GM12878 (cell line): ENCODE results near the gene DIP2C. TPM values are rescaled to one million over a fixed set of nuclear protein-coding genes. Genes with fewer than 3 reads are reported as not detected.

Experiments used
- BACH1 ChIP-seq: fragments of 450-650 bp; IDR thresholded peaks from 2 replicates; pipeline ENCODE4 v1.6.1; 2017; ENCODE audit warnings: mild to moderate bottlenecking, borderline replicate concordance
- BCL11A ChIP-seq: IDR thresholded peaks from 2 replicates; pipeline ENCODE4 v1.6.1; 2011; ENCODE audit warnings: low read depth, low read length
- BCL3 ChIP-seq: IDR thresholded peaks from 2 replicates; pipeline ENCODE4 v1.6.1; 2011; ENCODE audit warnings: borderline replicate concordance, low read depth, mild to moderate bottlenecking, moderate library complexity, low read length; ENCODE audit not compliant: insufficient read depth, poor library complexity, severe bottlenecking
- CHD1 ChIP-seq: IDR thresholded peaks from 2 replicates; pipeline ENCODE4 v1.6.1; 2012; ENCODE audit warnings: low read depth, low read length, improper control_type of control experiment
- CTCF ChIP-seq, 3 experiments: IDR thresholded peaks in 2 of 3; conservative IDR thresholded peaks in 1 of 3; 2 replicates each; pipeline ENCODE4 v1.5.1; 2011; ENCODE audit warnings: low read depth in 3 of 3, low read length in 3 of 3, mild to moderate bottlenecking in 3 of 3, control low read depth in 2 of 3, moderate library complexity in 2 of 3, inconsistent platforms in 1 of 3, mixed read lengths in 1 of 3; ENCODE audit not compliant: control insufficient read depth in 2 of 3, insufficient read depth in 1 of 3; ENCODE audit errors: extremely low read depth in 1 of 3
- DPF2 ChIP-seq: fragments of 450-650 bp; IDR thresholded peaks from 2 replicates; pipeline ENCODE4 v1.6.1; 2017; ENCODE audit warnings: mild to moderate bottlenecking
- EP300 ChIP-seq, 2 experiments: fragments of 150-350 bp in 1 of 2; IDR thresholded peaks; 2 replicates each; pipeline ENCODE4 v1.6.1; 2011 to 2012; ENCODE audit warnings: low read depth in 2 of 2, low read length in 2 of 2, borderline replicate concordance in 1 of 2, improper control_type of control experiment in 1 of 2, inconsistent platforms in 1 of 2; ENCODE audit not compliant: control insufficient read depth in 1 of 2
- IKZF1 ChIP-seq: fragments of 450-650 bp; conservative IDR thresholded peaks from 2 replicates; pipeline ENCODE4 v1.6.1; 2017; ENCODE audit warnings: antibody characterized with exemption, mild to moderate bottlenecking
- IKZF2 ChIP-seq, 2 experiments: fragments of 450-650 bp; IDR thresholded peaks; 2 replicates each; pipeline ENCODE4 v1.6.1; 2017; ENCODE audit warnings: mild to moderate bottlenecking in 2 of 2, moderate library complexity in 2 of 2
- IRF4 ChIP-seq: IDR thresholded peaks from 2 replicates; pipeline ENCODE4 v1.6.1; 2011; ENCODE audit warnings: low read depth, low read length
- JUNB ChIP-seq: IDR thresholded peaks from 2 replicates; pipeline ENCODE4 v1.6.1; 2016; ENCODE audit warnings: antibody characterized with exemption, mild to moderate bottlenecking
- LARP7 ChIP-seq: fragments of 450-650 bp; IDR thresholded peaks from 2 replicates; pipeline ENCODE4 v1.6.1; 2017; ENCODE audit warnings: mild to moderate bottlenecking
- MEF2A ChIP-seq: IDR thresholded peaks from 2 replicates; pipeline ENCODE4 v1.6.1; 2011; ENCODE audit warnings: low read depth, mild to moderate bottlenecking, low read length, moderate library complexity; ENCODE audit not compliant: insufficient read depth
- NBN ChIP-seq: fragments of 450-650 bp; IDR thresholded peaks from 2 replicates; pipeline ENCODE4 v1.6.1; 2016
- NFIC ChIP-seq: IDR thresholded peaks from 2 replicates; pipeline ENCODE4 v1.6.1; 2012; ENCODE audit warnings: low read depth, mild to moderate bottlenecking, inconsistent platforms, low read length, moderate library complexity
- NFXL1 ChIP-seq: fragments of 450-650 bp; IDR thresholded peaks from 2 replicates; pipeline ENCODE4 v1.6.1; 2017; ENCODE audit warnings: antibody characterized with exemption, mild to moderate bottlenecking, borderline replicate concordance
- POU2F2 ChIP-seq: IDR thresholded peaks from 3 replicates; pipeline ENCODE4 v1.6.1; 2011; ENCODE audit warnings: low read depth, mild to moderate bottlenecking, low read length, borderline replicate concordance
- RAD21 ChIP-seq: IDR thresholded peaks from 2 replicates; pipeline ENCODE4 v1.6.1; 2011; ENCODE audit warnings: mild to moderate bottlenecking, low read depth, low read length, moderate library complexity; ENCODE audit not compliant: insufficient read depth
- SKIL ChIP-seq: fragments of 450-650 bp; IDR thresholded peaks from 2 replicates; pipeline ENCODE4 v1.6.1; 2017; ENCODE audit warnings: mild to moderate bottlenecking, low read depth, inconsistent platforms; ENCODE audit not compliant: poor library complexity, severe bottlenecking
- SPI1 ChIP-seq: IDR thresholded peaks from 2 replicates; pipeline ENCODE4 v1.6.1; 2011; ENCODE audit warnings: low read depth, mild to moderate bottlenecking, low read length, moderate library complexity, borderline replicate concordance; ENCODE audit not compliant: insufficient read depth
- TBL1XR1 ChIP-seq: IDR thresholded peaks from 2 replicates; pipeline ENCODE4 v1.6.1; 2012; ENCODE audit warnings: low read depth, low read length, improper control_type of control experiment
- TCF12 ChIP-seq: IDR thresholded peaks from 2 replicates; pipeline ENCODE4 v1.6.1; 2011; ENCODE audit warnings: low read depth, mild to moderate bottlenecking, low read length
- TCF3 ChIP-seq: IDR thresholded peaks from 2 replicates; pipeline ENCODE4 v1.6.1; 2012; ENCODE audit warnings: low read depth, mild to moderate bottlenecking, low read length, borderline replicate concordance; ENCODE audit not compliant: insufficient read depth
- polyA plus RNA-seq, 11 experiments: library from polyadenylated mRNA; depleted of rRNA in 4 of 11; unstranded in 6 of 11; stranded (reverse) in 5 of 11; fragments of >200 nt; fragmentation: Nextera tagmentation in 4 of 11; fragmentation: Illumina TruSeq in 1 of 11; extraction: Ambion mirVana in 4 of 11; extraction: Trizol in 1 of 11; gene quantifications; 1 replicate in 1 of 11; 2 replicates in 10 of 11; pipeline versions ENCODE4 v1.2.1 to v1.2.3, GENCODE V29; 2011 to 2016; ENCODE audit warnings: inconsistent platforms in 2 of 11, missing spikeins in 2 of 11, low read depth in 1 of 11
- total RNA-seq, 4 experiments: library from RNA; depleted of rRNA in 3 of 4; stranded (reverse); fragments of >200 nt in 3 of 4; fragmentation: Illumina TruSeq in 1 of 4; extraction: Trizol in 1 of 4; gene quantifications; 2 replicates each; pipeline versions ENCODE4 v1.2.1 to v1.2.3, GENCODE V29; 2013 to 2021
- TF ChIP-seq, protein P1 (sequence below): fragments of 450-650 bp; IDR thresholded peaks from 2 replicates; pipeline ENCODE4 v1.6.1; 2014; ENCODE audit warnings: mild to moderate bottlenecking

The DIP2C gene
- total and polyA plus RNA-seq, 10 of the 15 experiments (the other 5 are each of a cell fraction or from before 2014, with no cell fraction given), result 0.01 to 0.10 (median 0.06) TPM

GRCh38 chr10:283916-284356 lies 405.5 kb downstream of the DIP2C start (continued):
- TF ChIP-seq BCL3 (peak; percentile 49), CTCF (IDR thresholded peaks at IDR 0.05 in 2 of 3, conservative IDR thresholded peaks at IDR 0.05 in 1 of 3; ENCODE audit: control insufficient read depth in 2 of 3, extremely low read depth in 1 of 3, insufficient read depth in 1 of 3, low read depth in 3 of 3, low read length in 3 of 3) (peak in 2 of 3 experiments; percentile 9 to 19; a peak in 1 of 6 replicates), BACH1 (0 out of 2 replicates have a peak, but pooled peaks have one; percentile 22), TCF3 (peak; percentile 58; the same call in 1 of the 2 replicates), TBL1XR1 (peak; percentile 18; the same call in 1 of the 2 replicates), EP300 (IDR thresholded peaks at IDR 0.05; ENCODE audit: borderline replicate concordance in 1 of 2, control insufficient read depth in 1 of 2, low read depth in 2 of 2, low read length in 2 of 2) (peak in 1 of 2 experiments; percentile 14; a peak in 1 of 4 replicates), DPF2 (peak; percentile 11; the same call in 1 of the 2 replicates), MEF2A (no peak), TCF12 (peak; percentile 14; the same call in 1 of the 2 replicates), IRF4 (peak; percentile 98), JUNB (peak; percentile 94), POU2F2 (0 out of 3 replicates have a peak, but pooled peaks have one; percentile 66), RAD21 (peak; percentile 29; the same call in 1 of the 2 replicates), SKIL (peak; percentile 45), LARP7 (no peak), IKZF1 (peak; percentile 80), CHD1 (no peak), NBN (0 out of 2 replicates have a peak, but pooled peaks have one; percentile 44), NFIC (peak; percentile 56), NFXL1 (no peak), IKZF2 (IDR thresholded peaks at IDR 0.05) (peak; percentile 74 to 78), SPI1 (peak; percentile 68), BCL11A (peak; percentile 73; the same call in 1 of the 2 replicates)
- TF ChIP-seq, protein P1, sequence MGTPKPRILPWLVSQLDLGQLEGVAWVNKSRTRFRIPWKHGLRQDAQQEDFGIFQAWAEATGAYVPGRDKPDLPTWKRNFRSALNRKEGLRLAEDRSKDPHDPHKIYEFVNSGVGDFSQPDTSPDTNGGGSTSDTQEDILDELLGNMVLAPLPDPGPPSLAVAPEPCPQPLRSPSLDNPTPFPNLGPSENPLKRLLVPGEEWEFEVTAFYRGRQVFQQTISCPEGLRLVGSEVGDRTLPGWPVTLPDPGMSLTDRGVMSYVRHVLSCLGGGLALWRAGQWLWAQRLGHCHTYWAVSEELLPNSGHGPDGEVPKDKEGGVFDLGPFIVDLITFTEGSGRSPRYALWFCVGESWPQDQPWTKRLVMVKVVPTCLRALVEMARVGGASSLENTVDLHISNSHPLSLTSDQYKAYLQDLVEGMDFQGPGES, result no peak
